AG04450 (cell line): ENCODE measurements around the gene CYP4V2. TPM values are rescaled to one million over a fixed set of nuclear protein-coding genes. Genes with fewer than 3 reads are reported as not detected.

Experiments used
- CTCF ChIA-PET: fragments of 300-600, 350-600 bp; formaldehyde crosslinking; extraction: SDS; loops from one replicate; lab custom pipeline; 2022; ENCODE audit warnings: antibody characterized with exemption, inconsistent platforms; lab: Charles Lee
- POLR2A ChIA-PET: fragments of 350-600 bp; formaldehyde crosslinking; extraction: SDS; loops from one replicate; lab custom pipeline; 2021; ENCODE audit warnings: antibody characterized with exemption, inconsistent platforms; lab: Yijun Ruan, JAX
- DNase-seq: peaks from one replicate; pipeline ENCODE4 v3.0.0-alpha.2; 2011; ENCODE audit warnings: low read depth, low spot score
- H3K27ac ChIP-seq: one replicate; pipeline ENCODE4 v1.5.1; 2012; ENCODE audit warnings: low read depth, low read length, control low read depth
- H3K27me3 ChIP-seq: one replicate; pipeline ENCODE4 v1.6.0; 2012; ENCODE audit warnings: low read length; ENCODE audit not compliant: control insufficient read depth, insufficient read depth
- H3K4me3 ChIP-seq: 2 replicates; pipeline ENCODE4 v1.5.1; 2011; ENCODE audit warnings: mild to moderate bottlenecking, low read depth, low read length, control low read depth
- H3K9me3 ChIP-seq: 2 replicates; pipeline ENCODE4 v1.5.1; 2012; ENCODE audit warnings: low read length; ENCODE audit not compliant: control insufficient read depth, insufficient read depth
- CTCF ChIP-seq: IDR thresholded peaks from 2 replicates; pipeline ENCODE4 v1.5.1; 2011; ENCODE audit warnings: low read depth, low read length, control low read depth, inconsistent platforms
- polyA plus RNA-seq: library from polyadenylated mRNA; depleted of rRNA; stranded (reverse); fragments of >200 nt; gene quantifications from 2 replicates; pipeline ENCODE4 v1.2.3, GENCODE V29; 2011

The CYP4V2 gene
- polyA plus RNA-seq, 1 experiment, result 4.8 TPM

GRCh38 chr4:186148336-186148975 is 42.9 kb upstream of the CYP4V2 start:
- DNase-seq, result no peak
- H3K27me3 ChIP-seq, result peaks cover 8% of the 10 kb centered on the region
- ChIA-PET CTCF (no interaction called here), POLR2A (no interaction called here)
- H3K4me3 ChIP-seq, result no peak overlapping the region
- TF ChIP-seq CTCF, result no peak
- no peak overlapping the region for H3K27ac ChIP-seq
- no peaks in the 10 kb centered on the region for H3K9me3 ChIP-seq

- no peak for TF ChIP-seq CTCF
- POLR2A ChIA-PET, result no interaction called here
- Histone ChIP-seq H3K27me3 (peaks cover 8% of the 10 kb centered on the region), H3K9me3 (no peaks in the 10 kb centered on the region), H3K27ac (no peak overlapping the region), H3K4me3 (no peak overlapping the region)
- CTCF ChIA-PET, result interaction anchor here (0.7 to 1.0 kb wide), 2 partner anchors 12 to 42 kb away, joined by 4 to 5 read pairs; no protein-coding TSS in a partner anchor
- DNase-seq, result no peak
Observed at GRCh38 chr4:186149872-186150271, 41.5 kb upstream of the CYP4V2 start.

- DNase-seq, result no peak
- H3K27ac ChIP-seq, result no peak overlapping the region
- no peak overlapping the region for H3K4me3 ChIP-seq
- TF ChIP-seq CTCF, result no peak
- no peaks in the 10 kb centered on the region for H3K9me3 ChIP-seq
- ChIA-PET POLR2A (no interaction called here), CTCF (no interaction called here)
- H3K27me3 ChIP-seq, result peaks cover 2% of the 10 kb centered on the region
Observed at GRCh38 chr4:186150926-186151325, 40.4 kb upstream of the CYP4V2 start.

GRCh38 chr4:186151499-186151898 is 39.9 kb upstream of the CYP4V2 start:
- POLR2A ChIA-PET, result no interaction called here
- no peaks in the 10 kb centered on the region for H3K27me3 ChIP-seq
- H3K27ac ChIP-seq, result no peak overlapping the region
- CTCF ChIA-PET, result no interaction called here
- DNase-seq, result no peak
- no peak overlapping the region for H3K4me3 ChIP-seq
- TF ChIP-seq CTCF, result no peak
- no peaks in the 10 kb centered on the region for H3K9me3 ChIP-seq

GRCh38 chr4:186158021-186158813 is 33.1 kb upstream of the CYP4V2 start:
- H3K9me3 ChIP-seq, result no peaks in the 10 kb centered on the region; the same call in 1 of the 2 replicates
- no peaks in the 10 kb centered on the region for H3K27me3 ChIP-seq
- no peak for DNase-seq
- no peak overlapping the region for H3K4me3 ChIP-seq
- POLR2A ChIA-PET, result no interaction called here
- CTCF ChIA-PET, result no interaction called here
- no peak for TF ChIP-seq CTCF
- H3K27ac ChIP-seq, result no peak overlapping the region
